Measurements from ENCODE around the gene SUSD1. TPM values are rescaled to one million over a fixed set of nuclear protein-coding genes. Genes with fewer than 3 reads are reported as not detected.
A peak's percentile ranks its signal among the peaks of the same experiment; 100 is the strongest.

Gene SUSD1
- total and polyA plus RNA-seq, 2 of the 13 experiments (the other 11 are each of a cell fraction or from before 2014, with no cell fraction given) = 25.9 to 32.3 TPM

DNA sequence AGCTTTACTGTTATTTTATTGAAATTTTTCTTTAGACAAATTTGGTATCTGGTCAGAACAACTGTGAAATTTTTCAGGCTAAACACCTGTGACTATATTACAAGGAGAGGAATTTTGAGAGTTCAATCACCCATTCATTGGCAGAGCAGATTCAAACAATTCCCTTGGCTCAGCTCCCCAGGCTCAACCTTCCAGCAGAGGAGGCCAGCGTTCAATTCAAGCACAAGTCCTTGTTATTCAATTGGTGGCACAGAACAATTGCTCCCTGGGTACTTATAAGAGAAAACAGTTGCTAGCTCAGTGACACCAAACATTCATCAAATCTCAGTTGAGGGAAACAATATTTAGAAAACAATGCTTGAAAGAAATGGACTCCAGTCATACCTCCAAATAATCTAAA, 83.3 kb downstream of the SUSD1 start:
- Histone ChIP-seq H3K4me1 (ENCODE audit: insufficient read depth, low read length) (no peaks in the 10 kb centered on the region), H3K9me3 (ENCODE audit: low read length) (no peaks in the 10 kb centered on the region), H3K4me2 (ENCODE audit: low read depth, low read length) (no peak overlapping the region), H3K27ac (ENCODE audit: extremely low read length, insufficient read depth, low read length) (no peak overlapping the region), H3K36me3 (replicated peaks in 1 of 2; ENCODE audit: control insufficient read depth in 1 of 2, insufficient read depth in 2 of 2, low read length in 2 of 2) (peaks cover 10 to 30% of the 10 kb centered on the region in 2 experiments; a peak in 4 of 5 replicates), H2AFZ (ENCODE audit: low read length) (no peak overlapping the region), H3K79me2 (ENCODE audit: insufficient read depth, low read length) (no peaks in the 10 kb centered on the region), H4K20me1 (ENCODE audit: insufficient read depth, low read length) (no peaks in the 10 kb centered on the region), H3K4me3 (replicated peaks in 1 of 3; ENCODE audit: insufficient read depth in 1 of 3, low read depth in 2 of 3, low read length in 3 of 3) (no peak overlapping the region), H3K9ac (ENCODE audit: insufficient read depth, low read depth, low read length) (no peak overlapping the region), H3K27me3 (ENCODE audit: control insufficient read depth in 1 of 2, insufficient read depth in 2 of 2, low read length in 2 of 2) (no peaks in the 10 kb centered on the region)
- POLR2A ChIA-PET = no interaction called here
- intact Hi-C loops (cut with micrococcal nuclease; ENCODE audit: unreplicated experiment) = no loop called here
- in situ Hi-C loops (cut with HindIII; ENCODE audit: extremely low pct_ligation_motif_present, low pct_unique_long_range_greater_than_20kb) = loop anchor here (25.0 kb wide), 1 partner anchor 620 kb away; the partner anchor contains the start of gene INIP
- no peak for DNase-seq (ENCODE audit: low spot score)
- CTCF ChIA-PET (ENCODE audit: low intra/inter-chr PET ratio, low total read pairs) = no interaction called here
- no TSS peak for BruUV-seq (replicated peaks)
- ATAC-seq = no peak
- 91% methylated on average over 1 of the region's 1 CpG for WGBS (ENCODE audit: low lambda C conversion rate)
- no peak for FAIRE-seq
- TF ChIP-seq, protein P1, sequence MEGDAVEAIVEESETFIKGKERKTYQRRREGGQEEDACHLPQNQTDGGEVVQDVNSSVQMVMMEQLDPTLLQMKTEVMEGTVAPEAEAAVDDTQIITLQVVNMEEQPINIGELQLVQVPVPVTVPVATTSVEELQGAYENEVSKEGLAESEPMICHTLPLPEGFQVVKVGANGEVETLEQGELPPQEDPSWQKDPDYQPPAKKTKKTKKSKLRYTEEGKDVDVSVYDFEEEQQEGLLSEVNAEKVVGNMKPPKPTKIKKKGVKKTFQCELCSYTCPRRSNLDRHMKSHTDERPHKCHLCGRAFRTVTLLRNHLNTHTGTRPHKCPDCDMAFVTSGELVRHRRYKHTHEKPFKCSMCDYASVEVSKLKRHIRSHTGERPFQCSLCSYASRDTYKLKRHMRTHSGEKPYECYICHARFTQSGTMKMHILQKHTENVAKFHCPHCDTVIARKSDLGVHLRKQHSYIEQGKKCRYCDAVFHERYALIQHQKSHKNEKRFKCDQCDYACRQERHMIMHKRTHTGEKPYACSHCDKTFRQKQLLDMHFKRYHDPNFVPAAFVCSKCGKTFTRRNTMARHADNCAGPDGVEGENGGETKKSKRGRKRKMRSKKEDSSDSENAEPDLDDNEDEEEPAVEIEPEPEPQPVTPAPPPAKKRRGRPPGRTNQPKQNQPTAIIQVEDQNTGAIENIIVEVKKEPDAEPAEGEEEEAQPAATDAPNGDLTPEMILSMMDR (CRISPR knock-in tag; IDR thresholded peaks at IDR 0.05) = peak; percentile 55
- TF ChIP-seq ZBTB2 (CRISPR knock-in tag; IDR thresholded peaks at IDR 0.05; ENCODE audit: low read depth) (no peak), TEAD3 (CRISPR knock-in tag; optimal IDR thresholded peaks at IDR 0.05; ENCODE audit: borderline replicate concordance) (no peak), STAG1 (CRISPR knock-in tag; IDR thresholded peaks at IDR 0.05) (peak; percentile 70)

DNA sequence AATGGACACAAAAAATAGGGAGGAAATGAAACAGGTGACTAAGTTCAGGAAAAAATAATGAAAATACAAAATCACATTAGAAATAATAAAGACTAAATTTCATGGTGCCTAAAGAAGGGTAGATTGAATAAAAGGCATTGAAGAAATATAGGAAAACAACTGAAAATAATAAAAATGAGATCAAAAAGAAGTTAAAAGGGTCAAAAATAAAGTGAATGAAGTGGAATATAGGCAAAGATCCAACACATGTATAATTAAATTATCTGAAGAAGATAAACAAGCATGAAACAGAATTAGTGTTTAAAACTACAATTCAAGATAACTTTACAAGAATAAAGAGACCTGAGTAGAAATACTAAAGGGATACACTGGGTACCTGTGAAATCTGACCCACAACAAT, 87.6 kb downstream of the SUSD1 start:
- CTCF ChIA-PET (ENCODE audit: low intra/inter-chr PET ratio, low total read pairs) = interaction anchor here (1.3 kb wide), 1 partner anchor 279 kb away, joined by 4 read pairs; no protein-coding TSS in a partner anchor
- H4K20me1 ChIP-seq (ENCODE audit: insufficient read depth, low read length) = no peaks in the 10 kb centered on the region
- no peak for DNase-seq (ENCODE audit: low spot score)
- FAIRE-seq = no peak
- no peak overlapping the region for H3K4me3 ChIP-seq (replicated peaks in 1 of 3; ENCODE audit: insufficient read depth in 1 of 3, low read depth in 2 of 3, low read length in 3 of 3)
- H2AFZ ChIP-seq (ENCODE audit: low read length) = no peak overlapping the region
- no peaks in the 10 kb centered on the region for H3K4me1 ChIP-seq (ENCODE audit: insufficient read depth, low read length)
- POLR2A ChIA-PET = no interaction called here
- intact Hi-C loops (cut with micrococcal nuclease; ENCODE audit: unreplicated experiment) (no loop called here), in situ Hi-C loops (cut with HindIII; ENCODE audit: extremely low pct_ligation_motif_present, low pct_unique_long_range_greater_than_20kb) (loop anchor here (25.0 kb wide), 1 partner anchor 625 kb away; the partner anchor contains the start of gene INIP)
- no peak overlapping the region for H3K27ac ChIP-seq (ENCODE audit: extremely low read length, insufficient read depth, low read length)
- H3K9me3 ChIP-seq (ENCODE audit: low read length) = no peaks in the 10 kb centered on the region
- peaks cover 3 to 38% of the 10 kb centered on the region in 2 experiments; a peak in 4 of 5 replicates for H3K36me3 ChIP-seq (replicated peaks in 1 of 2; ENCODE audit: control insufficient read depth in 1 of 2, insufficient read depth in 2 of 2, low read length in 2 of 2)
- no peaks in the 10 kb centered on the region for H3K79me2 ChIP-seq (ENCODE audit: insufficient read depth, low read length)
- no peaks in the 10 kb centered on the region for H3K27me3 ChIP-seq (ENCODE audit: control insufficient read depth in 1 of 2, insufficient read depth in 2 of 2, low read length in 2 of 2)
- no peak overlapping the region for H3K9ac ChIP-seq (ENCODE audit: insufficient read depth, low read depth, low read length)
- no TSS peak for BruUV-seq (replicated peaks)
- no peak overlapping the region for H3K4me2 ChIP-seq (ENCODE audit: low read depth, low read length)
- TF ChIP-seq HHEX (CRISPR knock-in tag; IDR thresholded peaks at IDR 0.05) = no peak
- TF ChIP-seq ZNF296 (CRISPR knock-in tag; conservative IDR thresholded peaks at IDR 0.05) = no peak
- ATAC-seq = no peak

All from HepG2 (cell line).